HG03108 (cell line): Measurements from ENCODE around the gene MTCL1.

ENCODE experiments used
- ATAC-seq: cut with Tn5 transposase; IDR thresholded peaks from one replicate; pipeline ENCODE4 v1.9.1; 2021; ENCODE audit warnings: moderate library complexity; ENCODE audit not compliant: unreplicated experiment

The MTCL1 gene

GRCh38 chr18:8709248-8710059, 4.1 kb downstream of the MTCL1 start:
- no peak for ATAC-seq

- ATAC-seq = no peak
Observed at GRCh38 chr18:8711736-8712135, 6.4 kb downstream of the MTCL1 start.

- no peak for ATAC-seq
Observed at GRCh38 chr18:8713691-8714090, 8.3 kb downstream of the MTCL1 start.

- no peak for ATAC-seq
Observed at GRCh38 chr18:8715599-8715998, 10.2 kb downstream of the MTCL1 start.

- ATAC-seq = no peak
Observed at GRCh38 chr18:8717011-8717770, 11.8 kb downstream of the MTCL1 start.

GRCh38 chr18:8718401-8718913, 13.1 kb downstream of the MTCL1 start:
- no peak for ATAC-seq

GRCh38 chr18:8719192-8719591, 13.8 kb downstream of the MTCL1 start:
- ATAC-seq = no peak

- no peak for ATAC-seq
Observed at GRCh38 chr18:8720141-8720540, 14.8 kb downstream of the MTCL1 start.

- ATAC-seq = no peak
Observed at GRCh38 chr18:8721094-8721669, 15.8 kb downstream of the MTCL1 start.

- no peak for ATAC-seq
Observed at GRCh38 chr18:8721716-8722115, 16.4 kb downstream of the MTCL1 start.

- no peak for ATAC-seq
Observed at GRCh38 chr18:8722946-8723820, 17.8 kb downstream of the MTCL1 start.

GRCh38 chr18:8724452-8724851, 19.1 kb downstream of the MTCL1 start:
- ATAC-seq = no peak

- no peak for ATAC-seq
Observed at GRCh38 chr18:8726281-8726680, 20.9 kb downstream of the MTCL1 start.

- ATAC-seq = no peak
Observed at GRCh38 chr18:8726963-8727705, 21.8 kb downstream of the MTCL1 start.

- ATAC-seq = no peak
Observed at GRCh38 chr18:8730080-8730827, 24.9 kb downstream of the MTCL1 start.

- no peak for ATAC-seq
Observed at GRCh38 chr18:8732442-8733360, 27.3 kb downstream of the MTCL1 start.

- no peak for ATAC-seq
Observed at GRCh38 chr18:8734496-8734895, 29.1 kb downstream of the MTCL1 start.

GRCh38 chr18:8735274-8735673, 29.9 kb downstream of the MTCL1 start:
- ATAC-seq = no peak
